Tracheal epithelial cell (primary cell): ENCODE measurements around the gene EVI5. TPM values are rescaled to one million over a fixed set of nuclear protein-coding genes. Genes with fewer than 3 reads are reported as not detected.

ENCODE experiments used
- total RNA-seq: library from RNA; depleted of rRNA; stranded (reverse); fragments of >200 nt; gene quantifications from 2 replicates; pipeline ENCODE4 v1.2.1, GENCODE V29; 2014

Gene EVI5
- total RNA-seq, result 14.9 and 25.5 TPM in 2 replicates

DNA sequence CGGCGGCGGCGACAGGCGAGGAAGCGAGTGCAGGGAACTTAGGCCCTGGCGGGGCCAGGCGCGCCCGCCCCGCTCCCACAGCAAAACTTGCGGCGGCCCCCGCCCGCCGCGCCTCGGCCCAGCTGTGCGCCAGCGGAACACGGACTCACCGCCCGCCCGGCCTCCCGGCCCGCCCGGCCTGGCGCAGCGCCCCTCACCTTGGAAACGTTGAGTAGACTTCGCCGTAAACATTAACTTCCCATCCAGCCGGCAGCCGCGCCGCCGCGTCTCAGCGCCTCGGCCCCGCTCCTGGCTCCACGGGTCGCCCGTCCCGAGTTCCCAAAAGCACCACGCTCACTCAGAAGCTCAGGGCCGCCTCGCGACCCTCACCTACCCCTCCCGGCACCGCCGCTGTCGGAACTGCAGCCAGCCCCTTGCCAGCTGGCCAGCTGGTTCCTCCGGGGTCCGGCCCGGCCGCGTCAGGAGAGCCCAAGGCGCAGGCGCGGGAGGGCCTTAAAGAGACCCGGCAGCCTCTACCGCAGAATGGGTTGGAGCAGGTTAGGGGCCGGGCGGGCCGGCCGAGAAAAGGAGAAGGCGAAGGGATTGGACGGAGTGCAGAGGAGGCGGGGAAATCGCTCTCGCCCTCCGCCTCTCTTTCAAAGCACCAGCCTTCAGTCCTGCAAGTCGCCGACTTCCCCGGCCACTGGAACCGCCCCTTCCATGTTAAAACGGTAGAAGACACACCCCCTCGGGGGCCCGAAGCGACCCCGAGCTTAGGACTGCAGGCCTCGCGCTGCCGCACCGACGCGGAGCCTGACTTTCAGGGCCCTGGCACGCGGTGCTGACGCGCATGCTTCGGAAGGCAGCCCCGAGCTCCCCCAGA lies at the start of gene EVI5:
TSS of gene EVI5 (minus strand) at position 470 of the 862 bp plus-strand sequence. CDS start 48,562 bp downstream, outside the sequence.

DNA sequence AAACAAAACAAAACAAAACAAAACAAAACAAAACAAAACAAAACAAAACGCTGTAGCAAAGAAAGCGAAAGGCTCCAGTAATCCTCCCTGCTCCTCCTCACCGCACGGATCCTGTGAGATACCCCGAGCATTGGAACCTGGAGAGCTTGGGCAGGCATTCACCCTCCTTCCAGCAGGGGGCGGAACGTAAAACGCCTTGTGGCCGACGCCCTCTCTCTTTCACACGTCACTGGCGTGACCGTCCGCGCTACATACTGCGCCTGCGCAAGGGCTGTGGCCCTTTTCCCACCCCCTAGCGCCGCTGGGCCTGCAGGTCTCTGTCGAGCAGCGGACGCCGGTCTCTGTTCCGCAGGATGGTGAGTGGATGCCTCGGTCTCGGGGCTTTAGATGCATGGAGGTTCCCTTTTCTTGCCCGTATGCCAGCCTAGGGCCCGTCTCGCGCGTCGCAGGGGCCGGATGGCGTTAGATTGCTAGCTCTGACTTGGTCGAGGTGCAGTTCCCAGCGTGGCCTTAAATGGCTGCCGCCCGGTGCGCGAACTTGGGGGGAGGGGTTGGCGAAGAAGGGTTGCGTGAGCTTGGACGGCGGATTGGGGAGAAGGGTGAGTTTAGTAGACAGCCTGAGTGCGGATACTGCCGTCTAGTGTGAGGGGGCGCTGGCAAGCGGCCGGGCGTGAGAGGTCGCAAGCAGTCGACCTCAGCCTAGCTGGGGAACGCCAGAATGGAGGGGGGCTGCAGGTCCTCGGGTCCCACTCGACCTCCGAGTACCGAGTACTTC lies 47.0 kb upstream of the EVI5 start, which contains the start of gene RPL5:
TSS of gene RPL5 (plus strand) at position 279 of the 775 bp plus-strand sequence. CDS start at position 354, 75 bp downstream.

DNA sequence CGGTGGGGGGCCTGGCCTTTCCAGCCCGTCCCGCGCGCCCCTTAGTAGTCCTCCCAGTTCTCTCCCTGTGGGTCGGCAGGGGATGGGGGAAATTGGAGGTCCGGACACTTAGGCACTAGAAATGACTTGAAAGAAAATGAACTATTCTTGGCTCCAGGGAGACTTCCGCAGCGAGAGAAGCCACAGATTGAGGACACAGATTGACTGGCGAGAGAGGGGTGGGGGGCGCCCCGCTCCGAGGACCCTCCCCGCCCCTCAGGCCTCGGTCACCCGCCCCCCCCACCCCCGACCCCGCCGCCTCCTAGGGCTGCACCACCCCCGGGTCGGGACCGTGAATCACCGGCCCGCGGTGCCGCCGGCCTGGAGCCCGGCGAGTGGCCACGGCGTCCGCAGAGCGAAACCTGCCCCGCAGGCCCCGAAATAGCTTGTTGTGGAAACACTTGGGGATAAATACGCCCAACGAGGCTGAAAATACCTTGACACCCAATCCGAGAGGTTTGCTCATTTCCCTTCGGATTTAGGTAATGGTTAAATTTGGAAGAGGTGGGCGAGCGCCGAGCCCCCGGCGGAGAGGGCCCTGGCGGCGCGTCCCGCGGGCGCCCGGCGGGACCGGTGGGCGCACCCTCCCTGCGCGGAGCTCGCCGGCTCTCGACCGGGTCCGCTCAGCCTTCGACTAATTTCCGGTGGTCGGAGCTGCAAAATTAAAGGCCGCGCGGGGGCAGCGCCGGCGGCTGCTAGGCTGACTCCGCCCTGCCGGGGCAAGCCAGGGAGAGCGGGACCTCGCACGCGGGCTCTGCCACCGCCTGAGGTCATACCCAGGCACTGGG lies 298.4 kb downstream of the EVI5 start, which contains the start of gene GFI1:
TSS of gene GFI1 (minus strand) at position 675 of the 827 bp plus-strand sequence. CDS start 3,438 bp downstream, outside the sequence.

Other genes starting within 250 kb of the EVI5 start
- gene RPL5, start 46.9 kb upstream of the EVI5 start, total RNA-seq, result 1,470 and 2,144 TPM in 2 replicates
- gene DIPK1A, start 176.4 kb upstream of the EVI5 start, total RNA-seq, result 6.5 and 15.8 TPM in 2 replicates